Coronary artery (tissue), 2 donors: ENCODE measurements around the gene DMKN.
A peak's percentile ranks its signal among the peaks of the same experiment; 100 is the strongest.

Experiments used
- DNase-seq: peaks from one replicate; pipeline ENCODE4 v3.0.0-alpha.2; 2017; ENCODE audit warnings: low spot score
- H3K27ac ChIP-seq, 2 donors: fragments of 200-600 bp; sonication (generic); one replicate each; pipeline ENCODE4 v1.5.1; 2016 to 2019
- H3K4me3 ChIP-seq: fragments of 200-600 bp; sonication (generic); 2 replicates; pipeline ENCODE4 v1.5.1; 2016; ENCODE audit warnings: mild to moderate bottlenecking, moderate library complexity
- TF ChIP-seq, protein P1 (sequence below): fragments of 200-600 bp; sonication (generic); IDR thresholded peaks from one replicate; pipeline ENCODE4 v1.5.1; 2019; ENCODE audit warnings: antibody characterized with exemption

Gene DMKN

DNA sequence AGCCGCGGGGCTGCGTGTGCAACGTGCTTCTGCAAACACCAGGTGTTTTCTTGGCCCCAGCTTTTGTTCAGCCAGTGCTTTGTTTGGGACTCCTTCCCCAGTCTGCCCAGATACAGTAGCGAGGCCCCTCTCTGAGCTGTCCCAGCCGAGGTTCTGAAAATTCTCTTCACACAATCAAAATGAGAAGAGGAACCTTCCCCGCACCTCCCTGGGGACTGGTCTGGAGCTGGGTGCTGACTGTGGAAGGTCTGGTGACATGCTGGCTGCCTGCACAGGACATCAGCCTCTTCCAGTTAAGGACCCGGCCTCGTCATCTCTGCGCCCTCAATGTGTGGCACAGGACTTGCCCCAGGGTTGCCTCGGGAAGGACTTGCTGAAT, 45.8 kb upstream of the DMKN start:
- DNase-seq, result no peak
- Histone ChIP-seq H3K27ac (no peak overlapping the region), H3K4me3 (no peak overlapping the region)
- TF ChIP-seq, protein P1, sequence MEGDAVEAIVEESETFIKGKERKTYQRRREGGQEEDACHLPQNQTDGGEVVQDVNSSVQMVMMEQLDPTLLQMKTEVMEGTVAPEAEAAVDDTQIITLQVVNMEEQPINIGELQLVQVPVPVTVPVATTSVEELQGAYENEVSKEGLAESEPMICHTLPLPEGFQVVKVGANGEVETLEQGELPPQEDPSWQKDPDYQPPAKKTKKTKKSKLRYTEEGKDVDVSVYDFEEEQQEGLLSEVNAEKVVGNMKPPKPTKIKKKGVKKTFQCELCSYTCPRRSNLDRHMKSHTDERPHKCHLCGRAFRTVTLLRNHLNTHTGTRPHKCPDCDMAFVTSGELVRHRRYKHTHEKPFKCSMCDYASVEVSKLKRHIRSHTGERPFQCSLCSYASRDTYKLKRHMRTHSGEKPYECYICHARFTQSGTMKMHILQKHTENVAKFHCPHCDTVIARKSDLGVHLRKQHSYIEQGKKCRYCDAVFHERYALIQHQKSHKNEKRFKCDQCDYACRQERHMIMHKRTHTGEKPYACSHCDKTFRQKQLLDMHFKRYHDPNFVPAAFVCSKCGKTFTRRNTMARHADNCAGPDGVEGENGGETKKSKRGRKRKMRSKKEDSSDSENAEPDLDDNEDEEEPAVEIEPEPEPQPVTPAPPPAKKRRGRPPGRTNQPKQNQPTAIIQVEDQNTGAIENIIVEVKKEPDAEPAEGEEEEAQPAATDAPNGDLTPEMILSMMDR, result no peak

DNA sequence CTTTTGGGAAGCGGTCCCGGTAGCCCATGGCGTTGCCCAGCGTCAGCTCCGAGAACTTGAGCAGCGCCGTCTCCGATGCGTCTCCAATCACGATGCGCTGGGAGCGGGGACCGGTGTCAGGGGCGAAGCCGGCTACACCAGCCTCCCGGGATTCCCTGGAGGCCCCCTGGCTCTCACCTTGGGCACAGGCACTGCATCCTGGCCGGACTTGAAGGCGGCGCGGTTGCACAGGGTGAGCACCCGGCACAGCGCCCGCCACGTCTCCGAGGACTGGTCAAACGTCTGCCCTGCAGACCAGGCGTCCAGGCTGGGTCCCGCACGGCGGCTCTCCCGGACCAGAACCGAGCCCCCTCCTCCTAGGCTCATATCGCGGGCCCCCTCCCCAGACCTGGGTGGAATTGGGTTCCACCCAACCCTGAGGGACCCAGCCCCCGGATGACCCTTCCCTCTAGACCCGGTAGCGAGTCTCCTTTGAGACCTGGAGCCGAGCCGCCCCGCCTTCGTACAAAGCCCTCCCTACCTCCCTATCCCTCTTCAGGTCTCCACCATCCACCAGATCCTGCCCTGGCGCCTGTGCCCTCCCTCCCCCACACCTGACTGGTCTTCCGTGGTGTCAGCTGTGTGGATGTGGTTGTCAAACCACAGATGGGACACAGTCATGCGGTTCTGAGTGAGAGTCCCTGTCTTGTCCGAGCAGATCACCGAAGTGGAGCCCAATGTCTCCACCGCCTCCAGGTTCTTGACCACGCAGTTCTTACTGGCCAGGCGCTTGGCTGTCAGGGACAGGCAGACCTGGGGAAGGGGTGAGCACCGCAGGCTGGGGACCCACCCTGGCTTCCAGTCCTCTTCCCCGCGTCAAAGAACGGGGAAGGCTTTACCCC, 45.2 kb upstream of the DMKN start:
- TF ChIP-seq, protein P1, result no peak
- Histone ChIP-seq H3K27ac (no peak overlapping the region), H3K4me3 (peak overlapping the region; percentile 64)
- no peak for DNase-seq

DNA sequence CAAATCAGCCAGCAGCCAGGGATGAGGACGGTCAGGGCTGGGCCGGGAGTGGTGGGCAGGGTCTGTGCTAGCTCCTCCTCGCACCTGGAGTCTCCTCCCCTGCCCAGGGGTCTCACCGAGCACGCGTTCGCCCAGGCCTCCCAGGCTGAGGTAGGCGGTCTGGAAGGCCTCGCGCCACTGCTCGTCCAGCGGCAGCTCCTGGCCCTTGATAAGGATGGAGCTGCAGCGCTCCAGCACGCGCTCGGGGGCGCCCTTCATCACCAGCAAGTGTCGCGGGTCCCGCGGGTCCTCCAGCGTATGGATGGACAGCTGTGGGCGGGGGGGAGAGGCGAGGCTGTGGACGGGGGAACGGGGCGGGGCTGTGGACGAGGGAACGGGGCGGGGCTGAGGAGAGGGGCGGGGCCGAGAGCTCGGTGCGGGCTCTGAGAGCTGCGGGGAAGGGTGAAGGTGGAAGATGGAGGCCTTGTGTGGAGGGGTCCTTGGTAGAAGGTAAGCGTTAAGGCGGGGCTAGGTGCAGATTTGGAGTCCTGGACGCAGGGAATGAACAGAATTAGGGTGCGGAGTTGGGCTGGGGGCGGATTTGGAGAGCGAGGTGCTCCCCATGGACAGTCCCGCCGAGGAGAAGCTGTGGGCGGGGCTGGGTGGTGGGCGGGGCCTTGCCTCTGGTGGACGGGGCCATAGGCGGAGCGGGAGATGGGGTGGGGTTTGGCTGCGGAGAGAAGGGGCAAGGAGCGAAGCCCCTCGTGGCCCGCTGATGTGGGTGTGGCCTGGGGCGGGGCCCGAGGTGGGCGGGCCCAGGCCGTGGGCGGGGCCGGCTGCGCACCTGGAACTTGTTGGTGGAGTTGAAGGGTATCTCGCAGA, 44.3 kb upstream of the DMKN start:
- H3K4me3 ChIP-seq, result peak overlapping the region; percentile 64
- no peak for DNase-seq
- H3K27ac ChIP-seq, result no peak overlapping the region

DNA sequence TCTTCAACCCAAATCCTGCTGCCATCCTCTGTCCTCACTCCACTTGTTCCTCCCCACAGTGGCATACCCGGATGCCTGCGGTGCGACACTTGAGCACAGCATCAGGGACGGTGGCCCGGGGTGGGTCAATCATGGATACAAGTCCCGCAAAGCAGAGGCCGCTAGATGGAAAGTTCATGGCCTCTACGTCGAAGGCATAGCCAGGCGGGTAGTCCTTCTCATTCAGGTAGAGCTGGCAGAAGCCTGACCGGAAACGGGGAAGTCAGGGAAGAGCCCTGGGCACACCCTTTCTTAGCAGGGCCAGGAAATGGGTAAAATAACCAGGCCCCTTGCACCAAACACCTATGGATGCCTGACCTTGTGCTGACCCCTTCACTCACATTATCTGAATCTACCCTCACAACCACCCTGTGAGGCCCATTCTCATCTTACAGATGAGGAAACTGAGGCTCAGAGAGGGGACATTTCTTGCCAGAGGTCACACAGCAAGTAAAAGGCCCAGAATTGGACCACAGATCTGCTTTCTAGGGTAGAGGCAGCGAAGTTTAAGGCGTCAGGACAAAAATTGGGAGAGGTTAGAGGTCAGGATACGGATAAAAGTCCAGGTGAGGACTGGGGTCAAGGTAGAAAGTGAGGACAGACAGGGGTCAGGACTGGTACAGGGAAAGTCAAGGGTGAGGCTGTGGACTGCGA, 43.5 kb upstream of the DMKN start:
- Histone ChIP-seq H3K4me3 (peak overlapping the region; percentile 64), H3K27ac (no peak overlapping the region)
- TF ChIP-seq, protein P1, result no peak
- no peak for DNase-seq

More for the DNA sequence above, 44.3 kb upstream of the DMKN start:
- TF ChIP-seq, protein P1, result no peak

DNA sequence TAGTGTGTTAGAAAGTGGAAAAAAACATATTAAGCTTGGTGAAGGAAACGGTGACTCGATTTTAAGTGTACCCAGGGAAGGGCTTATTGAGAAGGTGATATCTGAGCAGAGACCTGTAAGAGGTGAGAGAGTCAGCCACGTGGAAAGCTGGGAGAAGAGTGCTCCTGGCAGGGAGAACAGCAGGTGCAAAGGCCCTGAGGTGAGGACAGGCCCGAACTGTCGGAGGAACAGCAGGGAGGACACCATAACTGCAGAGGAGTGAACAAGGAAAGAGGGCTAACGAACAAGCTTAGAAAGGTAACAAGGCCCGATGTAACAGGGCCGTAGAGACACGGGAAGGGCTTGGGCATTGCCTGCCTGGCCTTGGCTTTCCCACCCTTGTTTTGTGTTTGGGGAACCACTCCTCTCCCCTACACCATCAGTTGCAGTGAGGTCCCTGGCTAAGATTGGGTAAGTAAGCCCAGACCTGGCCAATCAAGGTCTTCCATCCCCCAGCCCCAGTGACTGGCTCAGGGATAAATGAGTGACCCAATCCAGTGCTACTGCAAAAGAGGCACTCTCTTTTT, 42.7 kb upstream of the DMKN start:
- TF ChIP-seq, protein P1, result no peak
- DNase-seq, result no peak
- Histone ChIP-seq H3K4me3 (no peak overlapping the region), H3K27ac (no peak overlapping the region)

DNA sequence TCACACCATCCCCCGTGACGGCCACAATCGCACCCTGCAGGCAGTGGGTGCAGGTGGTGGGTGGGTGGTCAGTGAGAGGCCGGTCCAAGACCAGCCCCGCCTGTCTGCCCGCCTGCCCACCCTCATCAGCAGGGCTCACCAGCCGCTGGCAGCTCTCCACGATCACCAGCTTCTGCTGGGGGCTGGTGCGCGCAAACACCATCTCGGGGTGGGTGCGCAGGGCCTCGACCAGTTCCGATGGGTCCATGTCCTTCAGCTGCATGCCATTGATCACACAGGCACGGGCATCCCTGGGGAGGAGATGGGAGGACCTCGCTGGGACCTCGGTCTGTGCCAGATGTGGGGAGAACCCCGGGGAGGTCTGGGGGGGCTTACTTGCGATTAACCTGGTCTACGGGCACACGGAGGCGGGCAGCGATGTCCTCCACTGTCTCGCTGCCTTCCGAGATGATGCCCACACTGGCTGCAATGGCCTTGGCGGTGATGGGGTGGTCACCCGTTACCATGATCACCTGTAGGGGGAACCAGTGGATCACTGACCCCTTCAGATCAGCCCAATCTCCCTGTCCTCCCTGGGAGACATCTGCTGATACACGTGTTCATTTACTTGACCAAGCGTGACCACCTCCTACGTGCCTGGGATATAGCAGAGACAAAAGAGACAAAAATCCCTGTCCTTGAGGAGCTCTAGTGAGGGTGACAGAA, 42.0 kb upstream of the DMKN start:
- DNase-seq, result no peak
- H3K27ac ChIP-seq, result no peak overlapping the region
- no peak overlapping the region for H3K4me3 ChIP-seq
- TF ChIP-seq, protein P1, result no peak
